Effector memory CD4-positive, alpha-beta T cell (primary cell): ENCODE measurements around the gene PRDM11.

Experiments
- DNase-seq, 3 donors: peaks; one replicate each; pipeline ENCODE4 v3.0.0-alpha.2; 2020
- H3K27ac ChIP-seq: 2 replicates; pipeline ENCODE4 v1.7.0; 2013; ENCODE audit warnings: mild to moderate bottlenecking, low read length, moderate library complexity; ENCODE audit not compliant: insufficient read depth, poor library complexity, severe bottlenecking
- H3K27me3 ChIP-seq: replicated peaks from 2 replicates; pipeline ENCODE4 v1.7.0; 2013; ENCODE audit warnings: mild to moderate bottlenecking, low read length; ENCODE audit not compliant: insufficient read depth, control insufficient read depth, poor library complexity, severe bottlenecking
- H3K36me3 ChIP-seq: 2 replicates; pipeline ENCODE4 v1.7.0; 2013; ENCODE audit warnings: mild to moderate bottlenecking, low read length, moderate library complexity; ENCODE audit not compliant: control insufficient read depth, insufficient read depth
- H3K4me1 ChIP-seq: 2 replicates; pipeline ENCODE4 v1.7.0; 2013; ENCODE audit warnings: low read length, mild to moderate bottlenecking; ENCODE audit not compliant: control insufficient read depth, insufficient read depth, poor library complexity, severe bottlenecking
- H3K4me3 ChIP-seq: 2 replicates; pipeline ENCODE4 v1.7.0; 2013; ENCODE audit warnings: low read length, low read depth, mild to moderate bottlenecking; ENCODE audit not compliant: insufficient read depth, poor library complexity, severe bottlenecking
- H3K9me3 ChIP-seq: 2 replicates; pipeline ENCODE4 v1.7.0; 2013; ENCODE audit warnings: mild to moderate bottlenecking, low read length, moderate library complexity; ENCODE audit not compliant: control insufficient read depth

The PRDM11 gene

DNA sequence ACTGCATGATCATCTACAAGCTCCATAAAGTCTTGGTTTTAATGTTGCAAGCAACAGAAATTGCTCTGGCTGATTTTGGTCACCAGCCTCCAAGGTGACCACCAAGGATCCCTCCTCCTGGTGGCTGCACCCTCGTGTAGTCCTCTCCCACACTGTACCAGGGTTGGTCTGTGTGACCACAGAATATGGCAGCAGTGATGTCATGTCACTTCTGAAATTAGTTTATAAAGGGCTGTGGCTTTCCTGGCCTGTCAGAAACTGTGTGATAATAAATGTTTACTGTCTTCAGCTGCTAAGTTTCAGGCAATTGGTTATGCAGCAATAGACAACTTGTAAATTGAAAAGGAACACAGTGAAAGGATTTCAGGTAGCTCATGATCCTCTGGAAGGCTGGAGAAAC, 5.3 kb upstream of the PRDM11 start:
- H3K4me3 ChIP-seq = no peak overlapping the region
- H3K36me3 ChIP-seq = no peaks in the 10 kb centered on the region
- no peak for DNase-seq
- peaks cover 7% of the 10 kb centered on the region for H3K4me1 ChIP-seq
- H3K27ac ChIP-seq = no peak overlapping the region
- H3K27me3 ChIP-seq = no peaks in the 10 kb centered on the region
- no peaks in the 10 kb centered on the region for H3K9me3 ChIP-seq

DNA sequence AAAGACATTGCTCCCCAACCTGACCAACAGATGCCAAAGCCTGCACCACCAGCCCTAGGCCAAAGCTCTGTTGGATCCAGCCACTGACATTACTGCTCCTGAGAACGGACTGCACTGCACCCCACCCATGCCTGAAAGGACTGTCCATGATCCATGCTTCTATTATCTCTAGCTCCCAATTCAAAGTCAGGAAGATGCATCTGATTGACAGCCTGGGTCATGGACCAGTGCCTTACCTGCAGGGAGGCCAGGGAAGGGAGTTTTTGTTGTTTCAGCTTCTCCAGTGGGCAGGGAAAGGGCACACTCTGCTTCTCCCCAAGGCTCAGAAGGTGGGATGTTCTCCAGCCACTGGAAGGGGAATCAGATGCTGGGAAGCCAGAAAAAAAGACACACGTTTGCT, 4.8 kb upstream of the PRDM11 start:
- Histone ChIP-seq H3K4me1 (peaks cover 7% of the 10 kb centered on the region), H3K27ac (no peak overlapping the region), H3K4me3 (no peak overlapping the region), H3K36me3 (no peaks in the 10 kb centered on the region), H3K27me3 (no peaks in the 10 kb centered on the region), H3K9me3 (no peaks in the 10 kb centered on the region)
- no peak for DNase-seq

DNA sequence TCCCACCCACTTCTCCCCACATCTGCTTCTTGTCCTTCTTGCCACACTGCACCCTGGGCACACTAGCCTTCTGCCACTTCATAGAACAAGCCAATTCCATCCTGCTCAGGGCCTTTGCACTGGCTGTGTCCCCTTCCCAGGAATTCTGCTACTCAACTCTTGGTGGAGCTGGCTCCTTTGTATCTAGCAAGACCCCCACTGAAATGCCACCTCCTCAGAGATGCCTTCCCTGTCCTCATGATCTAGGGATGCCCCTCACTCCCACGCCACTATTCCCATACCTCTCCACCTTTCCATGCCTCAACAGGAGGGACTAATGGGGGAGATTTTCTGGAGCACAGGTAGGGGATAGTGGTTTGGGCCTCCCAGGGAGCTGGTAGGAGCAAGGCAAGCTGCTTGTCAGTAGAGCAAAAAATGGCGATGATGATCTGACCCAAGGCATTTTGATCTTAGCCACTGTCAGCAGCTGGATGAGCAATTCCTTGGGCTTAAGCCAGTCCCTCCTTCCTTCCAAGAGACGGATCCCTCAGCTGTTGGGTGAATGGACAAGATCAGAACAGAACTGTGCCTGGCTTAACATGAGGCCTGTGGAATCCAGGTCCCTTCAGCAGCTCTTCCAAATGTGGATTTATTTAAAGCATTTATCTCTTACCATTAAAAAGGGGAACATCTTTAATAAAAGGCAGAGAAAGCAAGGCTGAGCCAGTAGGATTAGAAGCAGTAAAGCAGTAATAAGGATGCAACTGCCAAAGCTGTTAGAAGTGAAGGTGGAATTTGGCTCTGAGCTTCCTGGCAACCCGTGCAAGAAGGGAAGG, 4.0 kb upstream of the PRDM11 start:
- no peaks in the 10 kb centered on the region for H3K36me3 ChIP-seq
- no peak for DNase-seq
- H3K9me3 ChIP-seq = no peaks in the 10 kb centered on the region
- H3K27me3 ChIP-seq = no peaks in the 10 kb centered on the region
- no peak overlapping the region for H3K27ac ChIP-seq
- peaks cover 9% of the 10 kb centered on the region for H3K4me1 ChIP-seq
- H3K4me3 ChIP-seq = no peak overlapping the region

DNA sequence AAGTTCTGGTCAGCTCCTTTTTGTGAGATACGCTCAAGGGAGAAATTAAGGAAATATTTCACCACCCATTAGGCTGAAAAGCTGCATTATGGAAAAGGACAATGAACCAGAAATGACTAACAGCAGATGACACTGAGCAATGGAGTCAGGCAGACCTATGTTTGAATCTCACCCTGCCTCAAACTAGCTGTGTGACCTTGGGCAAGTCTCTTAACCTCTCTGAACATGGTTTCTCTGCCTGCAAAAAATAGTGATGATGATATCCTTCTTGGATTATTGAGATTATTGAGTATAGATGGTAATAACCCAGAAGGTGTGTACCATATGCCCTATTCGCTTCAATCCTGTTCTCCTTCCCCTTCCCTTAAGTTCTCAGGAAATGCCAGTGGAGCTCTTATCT, 2.9 kb upstream of the PRDM11 start:
- no peak for DNase-seq
- Histone ChIP-seq H3K36me3 (no peaks in the 10 kb centered on the region), H3K4me1 (peaks cover 13% of the 10 kb centered on the region), H3K27ac (no peak overlapping the region), H3K4me3 (no peak overlapping the region), H3K9me3 (no peaks in the 10 kb centered on the region), H3K27me3 (no peaks in the 10 kb centered on the region)

DNA sequence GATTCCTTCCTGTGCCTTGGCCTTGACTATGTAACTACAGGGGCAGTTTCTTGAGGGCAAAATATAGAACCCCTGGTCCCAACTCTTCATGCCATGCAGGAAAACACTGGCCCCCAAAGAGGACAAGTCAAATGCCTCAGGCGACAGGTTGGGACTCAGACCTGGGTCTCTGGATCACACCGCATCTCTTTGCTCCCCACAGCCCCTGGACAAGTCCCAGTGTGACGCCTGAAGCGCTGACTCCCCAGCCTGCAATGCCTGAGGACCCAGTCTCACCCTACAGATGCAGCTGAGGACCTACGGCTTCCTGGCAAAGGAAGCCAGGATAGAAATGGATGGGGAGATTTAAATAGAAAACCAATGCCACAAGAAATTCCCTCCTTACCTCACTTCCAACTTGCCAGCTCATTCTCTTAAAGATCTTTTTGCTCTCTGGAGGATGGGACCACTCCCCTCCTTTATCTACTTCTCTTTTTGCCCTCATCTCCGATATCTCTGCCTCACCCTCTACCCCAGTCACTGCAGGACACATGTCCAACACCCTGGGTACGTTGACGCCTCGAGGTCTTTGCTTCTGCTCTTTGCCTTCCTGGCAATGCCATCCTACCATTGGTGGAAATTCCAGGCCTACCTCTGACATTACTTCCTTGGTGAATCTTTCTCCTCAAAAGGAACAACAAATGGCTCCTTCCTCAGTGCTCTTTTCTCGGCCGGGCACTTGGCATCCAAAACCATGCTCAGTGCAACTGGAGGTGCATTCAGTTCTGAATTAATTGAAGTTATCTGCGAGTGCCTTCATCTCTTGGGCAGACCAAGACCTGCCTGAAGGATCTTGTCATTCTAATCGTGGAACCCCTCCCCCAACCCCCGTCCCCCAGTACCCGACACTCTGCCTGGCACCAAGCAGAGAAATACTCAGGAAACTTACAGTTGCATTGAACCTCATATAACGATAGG, 2.0 kb upstream of the PRDM11 start:
- no peaks in the 10 kb centered on the region for H3K36me3 ChIP-seq
- no peaks in the 10 kb centered on the region for H3K9me3 ChIP-seq
- peaks cover 13% of the 10 kb centered on the region for H3K4me1 ChIP-seq
- DNase-seq = no peak
- H3K27me3 ChIP-seq = no peaks in the 10 kb centered on the region
- no peak overlapping the region for H3K4me3 ChIP-seq
- H3K27ac ChIP-seq = no peak overlapping the region

DNA sequence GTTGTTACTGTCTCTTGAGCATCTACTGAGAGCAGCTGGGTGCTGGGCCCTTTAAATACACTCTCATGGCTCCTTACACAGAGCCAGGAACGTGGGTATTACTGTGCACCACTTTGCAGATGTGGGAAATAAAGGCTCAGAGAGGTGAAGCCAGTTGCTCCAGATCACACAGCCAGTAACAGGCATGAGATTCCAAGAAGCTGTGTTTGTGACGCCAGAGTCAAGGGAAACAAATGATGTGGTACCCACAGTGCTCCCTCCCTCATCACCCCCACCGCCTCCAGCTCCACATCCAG, 1.4 kb upstream of the PRDM11 start:
- Histone ChIP-seq H3K4me3 (no peak overlapping the region), H3K27ac (no peak overlapping the region), H3K9me3 (no peaks in the 10 kb centered on the region), H3K4me1 (peaks cover 13% of the 10 kb centered on the region), H3K36me3 (no peaks in the 10 kb centered on the region), H3K27me3 (no peaks in the 10 kb centered on the region)
- DNase-seq = no peak

DNA sequence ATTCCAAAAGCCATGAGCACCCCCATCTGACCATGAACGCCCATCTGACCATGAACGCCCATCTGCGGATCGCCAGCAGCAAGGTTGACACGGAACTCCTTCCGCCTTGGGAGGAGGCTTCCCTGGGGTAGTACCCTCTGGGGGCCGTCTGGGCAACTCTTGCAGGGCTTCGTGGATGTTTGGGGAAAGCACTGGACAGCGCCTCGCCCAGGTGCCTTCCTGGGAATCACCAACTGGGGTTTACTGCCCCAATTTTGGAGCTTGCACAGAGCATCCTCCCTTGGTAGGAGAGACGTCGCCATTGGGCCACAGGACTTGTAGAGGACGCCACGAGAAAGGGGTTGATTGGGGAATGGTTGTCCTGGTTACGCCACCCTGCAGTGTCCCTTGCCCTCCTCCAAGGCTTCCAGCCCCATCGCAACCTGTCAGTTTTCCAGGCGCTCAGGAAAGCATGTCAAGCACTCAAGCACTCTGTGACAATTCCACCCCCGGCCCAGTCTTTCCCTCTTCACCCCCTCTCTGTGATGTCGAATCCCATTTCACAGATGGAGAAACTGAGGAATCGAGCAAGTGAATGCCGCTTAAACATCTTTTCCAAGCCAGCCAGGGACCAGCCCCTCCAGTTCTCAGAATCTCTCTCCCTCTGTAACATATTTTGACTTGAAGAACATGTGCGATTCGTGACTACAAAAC, 914 bp upstream of the PRDM11 start:
- H3K4me1 ChIP-seq = peaks cover 13% of the 10 kb centered on the region
- H3K27me3 ChIP-seq = no peaks in the 10 kb centered on the region
- DNase-seq = no peak
- H3K9me3 ChIP-seq = no peaks in the 10 kb centered on the region
- H3K36me3 ChIP-seq = no peaks in the 10 kb centered on the region
- H3K4me3 ChIP-seq = peak overlapping the region; percentile 90
- H3K27ac ChIP-seq = peak overlapping the region; percentile 84

DNA sequence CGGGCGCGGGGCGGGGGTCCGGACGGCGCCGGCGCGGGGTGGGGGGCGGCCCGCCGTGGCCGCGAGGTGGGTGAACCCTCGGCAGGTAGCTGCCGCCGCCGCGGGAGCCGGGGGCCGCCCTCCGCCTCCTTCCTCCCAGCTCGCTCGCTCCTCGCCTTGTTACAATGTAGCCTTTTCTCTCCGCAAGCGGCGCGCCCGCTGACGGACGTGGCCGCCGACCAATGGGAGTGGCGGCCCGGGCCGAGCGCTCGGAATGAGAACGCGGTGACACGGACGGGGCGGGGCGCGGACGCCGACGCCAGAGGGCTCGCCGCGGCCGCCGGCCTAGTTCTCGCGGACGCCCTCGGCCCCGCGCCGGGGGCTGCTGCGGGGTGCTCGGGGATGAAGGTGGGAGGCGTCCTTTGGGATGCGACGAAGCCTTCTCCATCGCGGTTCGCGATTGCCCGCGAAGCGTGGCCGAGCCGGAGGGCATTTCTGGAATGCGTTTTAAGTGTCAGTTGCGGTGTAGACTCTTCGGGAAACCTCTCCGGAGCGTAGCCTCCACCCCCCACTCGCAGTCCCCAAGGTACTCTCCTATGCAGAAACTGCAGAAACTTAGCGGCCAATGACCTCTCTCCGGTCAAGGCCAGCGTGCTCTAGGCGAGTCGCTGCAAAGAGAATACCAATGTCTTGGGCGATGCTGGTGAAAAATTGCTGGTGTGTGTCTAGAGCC, 734 bp downstream of the PRDM11 start:
- H3K36me3 ChIP-seq = no peaks in the 10 kb centered on the region
- H3K27me3 ChIP-seq = no peaks in the 10 kb centered on the region
- DNase-seq = peak; percentile 82 to 86 (median 86)
- peak overlapping the region; percentile 63 for H3K4me3 ChIP-seq
- peaks cover 13% of the 10 kb centered on the region for H3K4me1 ChIP-seq
- H3K27ac ChIP-seq = peak overlapping the region; percentile 66
- H3K9me3 ChIP-seq = no peaks in the 10 kb centered on the region

DNA sequence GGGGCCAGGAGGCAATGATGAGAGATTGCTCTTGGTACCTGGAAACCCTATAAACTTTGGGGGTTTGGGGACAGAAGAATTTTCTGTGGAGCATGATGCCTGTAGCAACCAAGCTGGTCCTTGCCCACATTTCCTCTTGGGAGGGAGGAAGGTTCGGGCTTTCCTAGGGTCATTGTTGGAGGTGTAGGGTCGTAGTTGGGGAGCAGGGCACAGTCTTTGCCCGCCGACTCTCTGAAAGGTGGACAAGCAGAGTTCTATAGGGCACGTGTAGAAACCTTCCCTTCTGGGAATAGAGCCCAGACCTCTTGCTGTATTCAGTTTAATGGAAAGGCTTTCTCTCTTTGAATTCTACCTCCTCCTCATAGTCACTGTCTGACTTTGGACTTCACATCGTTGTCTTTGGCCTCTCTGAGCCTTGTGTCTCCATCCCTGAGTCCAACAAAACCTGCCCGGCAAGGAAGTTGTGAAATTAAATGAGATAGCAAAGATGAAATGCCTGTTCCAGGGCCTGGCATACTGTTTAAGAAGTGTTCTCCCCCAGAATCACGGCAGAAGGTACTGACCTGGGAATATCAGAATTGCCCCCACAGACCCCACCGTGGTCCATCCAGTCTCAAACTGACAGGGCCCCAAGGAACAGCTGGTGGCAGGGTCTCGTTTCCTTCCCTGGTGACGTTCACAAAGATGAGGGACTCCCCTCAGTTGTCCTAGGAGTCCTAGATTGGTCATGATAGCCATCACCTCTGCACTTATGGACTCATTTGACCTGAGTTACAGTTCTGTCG, 1.6 kb downstream of the PRDM11 start:
- H3K4me1 ChIP-seq = peaks cover 13% of the 10 kb centered on the region
- H3K4me3 ChIP-seq = peak overlapping the region; percentile 63
- no peaks in the 10 kb centered on the region for H3K36me3 ChIP-seq
- H3K9me3 ChIP-seq = no peaks in the 10 kb centered on the region
- H3K27ac ChIP-seq = no peak overlapping the region
- DNase-seq = no peak
- H3K27me3 ChIP-seq = no peaks in the 10 kb centered on the region
